Measurements from ENCODE around the gene LRRC14B.

- no peak for TF ChIP-seq POLR2AphosphoS5 (IDR thresholded peaks at IDR 0.05; ENCODE audit: insufficient read depth in 1 of 2, low read depth in 1 of 2)
- no peak for TF ChIP-seq CTCF (IDR thresholded peaks at IDR 0.05)
Observed at GRCh38 chr5:172421-172820, 18.9 kb upstream of the LRRC14B start.

Data from vagina (tissue), 2 donors.